ENCODE measurements around the gene P3H3.

Gene P3H3

GRCh38 chr12:6834873-6835272 is 6.7 kb downstream of the P3H3 start:
- H4K20me1 ChIP-seq (ENCODE audit: insufficient read depth, low read length): no peaks in the 10 kb centered on the region
- no peaks in the 10 kb centered on the region for H3K9me2 ChIP-seq (replicated peaks; ENCODE audit: insufficient read depth, low read length)
- peaks cover 37% of the 10 kb centered on the region for H3K27me3 ChIP-seq (replicated peaks; ENCODE audit: insufficient read depth, low read length)
- H3K4me2 ChIP-seq (ENCODE audit: low read depth, low read length): no peak overlapping the region
- H3K9ac ChIP-seq (ENCODE audit: low read length): no peak overlapping the region
- H3K9me3 ChIP-seq (replicated peaks; ENCODE audit: insufficient read depth, low read length): no peaks in the 10 kb centered on the region
- H3K36me3 ChIP-seq (replicated peaks; ENCODE audit: insufficient read depth, low read length): no peaks in the 10 kb centered on the region
- TF ChIP-seq EZH2phosphoT487 (IDR thresholded peaks at IDR 0.05; ENCODE audit: low read length) (no peak), CTCF (IDR thresholded peaks at IDR 0.05; ENCODE audit: low read length) (no peak), EZH2 (optimal IDR thresholded peaks at IDR 0.05; ENCODE audit: low read depth, low read length) (no peak)
- H3K4me1 ChIP-seq (ENCODE audit: low read length): peaks cover 5% of the 10 kb centered on the region
- no peak overlapping the region for H3K4me3 ChIP-seq (ENCODE audit: low read length)
- no peak overlapping the region for H3K27ac ChIP-seq (ENCODE audit: low read length)
- no peak for DNase-seq
- H3F3A ChIP-seq (ENCODE audit: insufficient read depth, low read length): no peaks in the 10 kb centered on the region
- no peaks in the 10 kb centered on the region for H3K79me2 ChIP-seq (ENCODE audit: low read length)
- no peak overlapping the region for H2AFZ ChIP-seq (ENCODE audit: low read length)

- Histone ChIP-seq H3K36me3 (replicated peaks; ENCODE audit: insufficient read depth, low read length) (no peaks in the 10 kb centered on the region), H3K9me2 (replicated peaks; ENCODE audit: insufficient read depth, low read length) (no peaks in the 10 kb centered on the region), H3K27me3 (replicated peaks; ENCODE audit: insufficient read depth, low read length) (peaks cover 18% of the 10 kb centered on the region), H2AFZ (ENCODE audit: low read length) (no peak overlapping the region), H4K20me1 (ENCODE audit: insufficient read depth, low read length) (no peaks in the 10 kb centered on the region), H3K4me3 (ENCODE audit: low read length) (no peak overlapping the region), H3K27ac (ENCODE audit: low read length) (no peak overlapping the region), H3K4me2 (ENCODE audit: low read depth, low read length) (no peak overlapping the region), H3K9me3 (replicated peaks; ENCODE audit: insufficient read depth, low read length) (no peaks in the 10 kb centered on the region), H3K9ac (ENCODE audit: low read length) (no peak overlapping the region), H3K4me1 (ENCODE audit: low read length) (peaks cover 11% of the 10 kb centered on the region), H3K79me2 (ENCODE audit: low read length) (no peaks in the 10 kb centered on the region), H3F3A (ENCODE audit: insufficient read depth, low read length) (no peaks in the 10 kb centered on the region)
- DNase-seq: no peak
- TF ChIP-seq CTCF (IDR thresholded peaks at IDR 0.05; ENCODE audit: low read length) (no peak), EZH2phosphoT487 (IDR thresholded peaks at IDR 0.05; ENCODE audit: low read length) (no peak)
These were observed 8.6 kb downstream of the P3H3 start for GRCh38 chr12:6836851-6837250.

- H3K9ac ChIP-seq (ENCODE audit: low read length): no peak overlapping the region
- DNase-seq: no peak
- peaks cover 11% of the 10 kb centered on the region for H3K4me1 ChIP-seq (ENCODE audit: low read length)
- no peaks in the 10 kb centered on the region for H3K79me2 ChIP-seq (ENCODE audit: low read length)
- H3K27me3 ChIP-seq (replicated peaks; ENCODE audit: insufficient read depth, low read length): peaks cover 12% of the 10 kb centered on the region; the same call in 1 of the 2 replicates
- H3K9me2 ChIP-seq (replicated peaks; ENCODE audit: insufficient read depth, low read length): no peaks in the 10 kb centered on the region
- H3K36me3 ChIP-seq (replicated peaks; ENCODE audit: insufficient read depth, low read length): no peaks in the 10 kb centered on the region
- H3F3A ChIP-seq (ENCODE audit: insufficient read depth, low read length): no peaks in the 10 kb centered on the region
- no peak overlapping the region for H3K4me3 ChIP-seq (ENCODE audit: low read length)
- TF ChIP-seq EZH2phosphoT487 (IDR thresholded peaks at IDR 0.05; ENCODE audit: low read length) (no peak), CTCF (IDR thresholded peaks at IDR 0.05; ENCODE audit: low read length) (no peak), EZH2 (optimal IDR thresholded peaks at IDR 0.05; ENCODE audit: low read depth, low read length) (no peak)
- no peaks in the 10 kb centered on the region for H3K9me3 ChIP-seq (replicated peaks; ENCODE audit: insufficient read depth, low read length)
- H4K20me1 ChIP-seq (ENCODE audit: insufficient read depth, low read length): no peaks in the 10 kb centered on the region
- H3K4me2 ChIP-seq (ENCODE audit: low read depth, low read length): no peak overlapping the region
- no peak overlapping the region for H3K27ac ChIP-seq (ENCODE audit: low read length)
- no peak overlapping the region for H2AFZ ChIP-seq (ENCODE audit: low read length)
These were observed 9.3 kb downstream of the P3H3 start for GRCh38 chr12:6837370-6838060.
